PC-9 (cell line): Measurements from ENCODE around the gene LIPE. TPM values are rescaled to one million over a fixed set of nuclear protein-coding genes. Genes with fewer than 3 reads are reported as not detected.

ENCODE experiments used
- BruUV-seq: library from RNA; stranded (reverse); fragments of 400-500 nt; replicated peaks from 2 replicates; lab custom pipeline; 2021; lab: Mats Ljungman, UMichigan
- CTCF ChIA-PET: fragments of 300-600 bp; sonication (Branson Sonifier 250); formaldehyde crosslinking; loops from one replicate; lab custom pipeline; 2022; ENCODE audit warnings: antibody characterized with exemption; lab: Charles Lee
- POLR2A ChIA-PET: fragments of 300-600 bp; sonication (Branson Sonifier 250); formaldehyde crosslinking; loops from one replicate; lab custom pipeline; 2022; ENCODE audit warnings: antibody characterized with exemption; ENCODE audit not compliant: unreplicated experiment; lab: Charles Lee
- DNase-seq, 2 experiments: peaks; one replicate each; pipeline versions ENCODE4 v3.0.0 to v3.0.0-alpha.2; 2015 to 2022; ENCODE audit warnings: mixed read lengths in 1 of 2
- H2AFZ ChIP-seq: fragments of 200-600 bp; sonication (generic); 2 replicates; pipeline ENCODE4 v1.8.1; 2017; ENCODE audit warnings: antibody characterized with exemption
- H3F3A ChIP-seq: fragments of 200-600 bp; sonication (generic); 2 replicates; pipeline ENCODE4 v1.8.1; 2017; ENCODE audit warnings: antibody characterized with exemption, mild to moderate bottlenecking, low read depth; ENCODE audit not compliant: insufficient read depth
- H3K27ac ChIP-seq: fragments of 200-600 bp; sonication (generic); 2 replicates; pipeline ENCODE4 v1.6.1; 2016; ENCODE audit warnings: mixed run types
- H3K27me3 ChIP-seq: fragments of 200-600 bp; sonication (generic); 2 replicates; pipeline ENCODE4 v1.6.1; 2016; ENCODE audit warnings: low read depth, mixed run types; ENCODE audit not compliant: insufficient read depth
- H3K36me3 ChIP-seq: fragments of 200-600 bp; sonication (generic); 2 replicates; pipeline ENCODE4 v1.6.1; 2016; ENCODE audit warnings: low read depth, mixed run types
- H3K4me1 ChIP-seq: fragments of 200-600 bp; sonication (generic); replicated peaks from 2 replicates; pipeline ENCODE4 v1.6.1; 2016; ENCODE audit warnings: mixed run types; ENCODE audit not compliant: insufficient read depth
- H3K4me2 ChIP-seq: fragments of 200-600 bp; sonication (generic); 2 replicates; pipeline ENCODE4 v1.6.1; 2017; ENCODE audit warnings: mixed run types
- H3K4me3 ChIP-seq: fragments of 200-600 bp; sonication (generic); 2 replicates; pipeline ENCODE4 v1.6.1; 2016; ENCODE audit warnings: mixed run types
- H3K79me2 ChIP-seq: fragments of 200-600 bp; sonication (generic); 2 replicates; pipeline ENCODE4 v1.6.1; 2017; ENCODE audit warnings: low read depth, mixed run types
- H3K9me2 ChIP-seq: fragments of 200-600 bp; sonication (generic); 2 replicates; pipeline ENCODE4 v1.8.1; 2017; ENCODE audit warnings: mild to moderate bottlenecking; ENCODE audit not compliant: insufficient read depth
- H3K9me3 ChIP-seq: fragments of 200-600 bp; sonication (generic); 2 replicates; pipeline ENCODE4 v1.8.1; 2016; ENCODE audit warnings: low read depth; ENCODE audit not compliant: insufficient read depth
- H4K20me1 ChIP-seq: fragments of 200-600 bp; sonication (generic); 2 replicates; pipeline ENCODE4 v1.8.1; 2017; ENCODE audit not compliant: insufficient read depth
- CTCF ChIP-seq: fragments of 200-600 bp; sonication (generic); conservative IDR thresholded peaks from 2 replicates; pipeline ENCODE4 v1.6.1; 2017; ENCODE audit warnings: mixed run types, antibody characterized with exemption, mild to moderate bottlenecking, moderate library complexity
- EZH2 ChIP-seq: fragments of 200-600 bp; sonication (generic); IDR thresholded peaks from 2 replicates; pipeline ENCODE4 v1.8.0; 2017; ENCODE audit warnings: antibody characterized with exemption, low read depth
- intact Hi-C: fragments of 100-400 bp; cut with micrococcal nuclease; formaldehyde crosslinking; loops from one replicate; pipeline ENCODE4 v1.10.0; 2022; ENCODE audit not compliant: unreplicated experiment
- total RNA-seq: library from RNA; stranded (reverse); gene quantifications from 2 replicates; pipeline ENCODE4 v1.2.3, GENCODE V29; 2021

The LIPE gene
- total RNA-seq, 1 experiment from 2014 or later: 12.7 TPM

- Histone ChIP-seq H3K9me3 (no peaks in the 10 kb centered on the region), H4K20me1 (no peaks in the 10 kb centered on the region), H3K4me3 (no peak within 1 kb of the TSS), H3F3A (peaks cover 13% of the 10 kb centered on the region), H2AFZ (no peak within 1 kb of the TSS), H3K79me2 (no peaks in the 10 kb centered on the region), H3K4me1 (peaks cover 27% of the 10 kb centered on the region), H3K4me2 (peak within 1 kb of the TSS; percentile 49; the same call in 1 of the 2 replicates), H3K27ac (no peak within 1 kb of the TSS), H3K9me2 (no peaks in the 10 kb centered on the region), H3K36me3 (no peaks in the 10 kb centered on the region), H3K27me3 (peaks cover 5% of the 10 kb centered on the region; the same call in 1 of the 2 replicates)
- no peak for DNase-seq
- ChIA-PET CTCF (no interaction called here), POLR2A (no interaction called here)
- TF ChIP-seq CTCF: no peak
- TF ChIP-seq EZH2: no peak
- intact Hi-C loops: no loop called here
- BruUV-seq: no TSS peak
These were observed 37.3 kb downstream of the LIPE start, which contains the start of gene CNFN for GRCh38 chr19:42389899-42390298. CNFN (minus strand) TSS chr19:42390297; CDS start chr19:42389037, 1,260 bp downstream.

DNA sequence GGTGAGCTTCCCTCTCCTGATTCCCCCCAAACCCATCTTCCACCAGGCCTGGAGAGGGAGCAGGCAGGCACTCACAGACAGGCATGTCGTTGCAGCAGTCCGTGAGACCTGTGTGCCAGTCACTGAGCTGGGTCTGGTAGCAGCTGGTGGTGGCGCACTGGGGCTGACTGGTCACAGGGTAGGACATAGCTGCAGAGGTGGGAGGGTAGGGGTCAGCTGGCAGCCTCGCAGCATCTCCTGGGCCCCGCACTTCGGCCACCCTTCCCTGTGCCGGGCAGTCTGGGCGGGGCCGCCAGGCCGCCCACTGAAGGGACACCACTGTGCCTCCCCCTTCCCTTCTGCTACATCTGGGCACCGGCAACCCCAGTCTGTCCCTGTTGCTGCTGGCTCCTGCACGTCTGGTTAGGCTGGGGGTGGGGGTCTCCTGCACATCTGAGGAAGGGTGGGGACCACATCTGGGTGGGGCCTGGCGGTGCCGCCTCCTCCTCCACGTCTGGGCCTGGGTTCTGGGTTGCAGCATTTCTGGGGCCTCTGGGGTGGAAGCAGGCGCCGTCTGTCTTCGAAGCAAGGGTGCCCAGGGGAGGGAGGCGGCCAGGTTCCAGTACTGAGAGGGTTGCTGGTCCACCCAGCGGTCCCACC is 38.2 kb downstream of the LIPE start:
- Histone ChIP-seq H3K4me3 (no peak overlapping the region), H3K4me1 (peaks cover 27% of the 10 kb centered on the region), H3K27me3 (peaks cover 5% of the 10 kb centered on the region; the same call in 1 of the 2 replicates), H3K4me2 (no peak overlapping the region), H4K20me1 (no peaks in the 10 kb centered on the region), H3K9me3 (no peaks in the 10 kb centered on the region), H3K79me2 (no peaks in the 10 kb centered on the region), H3K36me3 (no peaks in the 10 kb centered on the region), H2AFZ (no peak overlapping the region), H3K27ac (no peak overlapping the region), H3K9me2 (no peaks in the 10 kb centered on the region), H3F3A (peaks cover 13% of the 10 kb centered on the region)
- ChIA-PET CTCF (no interaction called here), POLR2A (no interaction called here)
- TF ChIP-seq CTCF: no peak
- no peak for DNase-seq
- BruUV-seq: no TSS peak
- intact Hi-C loops: no loop called here

DNA sequence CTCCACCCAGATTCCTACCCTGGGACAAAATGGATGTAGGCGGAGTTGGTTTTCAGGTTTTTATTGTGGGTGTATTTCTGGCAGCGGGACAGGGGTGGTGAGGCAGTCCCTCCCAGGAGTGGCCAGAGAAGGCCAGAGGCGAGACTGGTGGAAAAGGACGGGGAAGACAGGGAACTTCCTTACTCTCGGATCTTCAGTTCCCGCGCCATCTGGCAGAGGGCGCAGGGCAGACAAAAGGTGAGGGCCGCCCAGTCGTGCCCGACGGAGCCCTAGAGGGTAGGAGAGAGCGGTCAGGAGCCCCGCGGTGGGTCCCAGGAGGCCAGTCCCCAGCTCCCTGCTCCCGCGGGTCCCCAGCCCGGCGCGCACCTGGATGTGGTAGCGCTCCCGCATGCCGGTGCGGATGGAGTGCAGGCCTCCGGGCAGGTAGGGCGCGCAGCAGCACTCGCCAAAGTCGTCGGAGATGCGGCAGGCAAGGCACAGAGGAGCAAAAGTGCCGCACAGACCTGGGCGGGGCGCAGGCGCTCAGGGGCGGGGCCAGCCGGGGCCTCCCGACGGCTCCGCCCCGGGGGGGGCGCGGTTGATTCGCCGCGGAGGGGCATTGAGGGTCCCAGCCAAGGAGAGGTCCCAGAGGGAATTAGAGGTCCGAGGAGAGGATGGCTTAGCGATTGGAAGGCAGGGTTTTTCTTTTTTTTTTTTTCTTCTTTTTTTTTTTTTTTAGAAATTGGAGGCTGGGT is 40.0 kb downstream of the LIPE start:
- peak; percentile 74 for TF ChIP-seq CTCF
- TF ChIP-seq EZH2: no peak
- intact Hi-C loops: no loop called here
- TSS peak; percentile 86 for BruUV-seq
- Histone ChIP-seq H3K4me1 (peaks cover 17% of the 10 kb centered on the region), H3K79me2 (no peaks in the 10 kb centered on the region), H3F3A (peaks cover 11% of the 10 kb centered on the region), H3K27me3 (peaks cover 5% of the 10 kb centered on the region; the same call in 1 of the 2 replicates), H3K9me3 (no peaks in the 10 kb centered on the region), H3K27ac (peak overlapping the region; percentile 10; the same call in 1 of the 2 replicates), H4K20me1 (no peaks in the 10 kb centered on the region), H3K4me2 (peak overlapping the region; percentile 83), H3K9me2 (no peaks in the 10 kb centered on the region), H2AFZ (peak overlapping the region; percentile 87), H3K36me3 (no peaks in the 10 kb centered on the region), H3K4me3 (peak overlapping the region; percentile 63)
- ChIA-PET POLR2A (interaction anchor here (1.2 kb wide), 1 partner anchor 9 kb away, joined by 5 read pairs; no protein-coding TSS in a partner anchor), CTCF (interaction anchor here (0.7 kb wide), 2 partner anchors 10 to 297 kb away, joined by 3 read pairs; no protein-coding TSS in a partner anchor)
- peak; percentile 69 to 89 for DNase-seq
